ENCODE results near the gene SBK3.
"Not testable (repeated sequence)": the region's sequence is repeated elsewhere in the genome, so short reads cannot be mapped to it uniquely, and the experiment has no call there.

SBK3 gene

DNA sequence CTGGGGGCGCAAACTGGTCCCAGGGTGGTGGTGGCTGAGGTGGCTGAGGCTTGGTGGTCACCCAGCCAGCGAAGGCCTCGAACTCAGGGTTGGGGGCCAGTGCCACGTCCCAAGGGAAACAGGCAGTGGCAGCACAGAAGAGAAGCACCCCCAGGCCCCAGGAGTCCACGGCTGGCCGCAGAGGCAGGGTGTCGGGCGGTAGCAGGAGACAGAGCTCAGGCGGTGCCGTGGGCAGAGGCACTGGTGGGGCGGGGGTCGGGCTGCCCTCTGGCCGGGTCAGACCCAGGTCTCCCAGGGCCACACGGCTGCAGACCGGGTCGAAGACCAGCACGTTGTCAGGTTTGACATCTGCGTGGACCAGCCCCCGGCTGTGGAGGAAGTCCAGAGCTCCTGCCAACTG is 4.3 kb downstream of the SBK3 start:
- H3K27ac ChIP-seq (ENCODE audit: insufficient read depth, low read depth, low read length, poor library complexity, severe bottlenecking): no peak overlapping the region
- no peaks in the 10 kb centered on the region for H3K27me3 ChIP-seq (ENCODE audit: control insufficient read depth, insufficient read depth, low read length, poor library complexity, severe bottlenecking)
- no peaks in the 10 kb centered on the region for H3K9me3 ChIP-seq (ENCODE audit: control insufficient read depth, low read length)
- peaks cover 15% of the 10 kb centered on the region for H3K4me1 ChIP-seq (ENCODE audit: control insufficient read depth, insufficient read depth, low read length)
- 91 to 92% methylated on average over 19 of the region's 19 CpGs for WGBS, 2 experiments
- no peaks in the 10 kb centered on the region for H3K36me3 ChIP-seq (ENCODE audit: control insufficient read depth, insufficient read depth, low read length)
- no peak overlapping the region for H3K4me3 ChIP-seq (ENCODE audit: insufficient read depth, low read depth, low read length)

GRCh38 chr19:55540619-55541018 is 4.7 kb downstream of the SBK3 start:
- Histone ChIP-seq H3K36me3 (ENCODE audit: control insufficient read depth, insufficient read depth, low read length) (no peaks in the 10 kb centered on the region), H3K9me3 (ENCODE audit: control insufficient read depth, low read length) (no peaks in the 10 kb centered on the region), H3K27ac (ENCODE audit: insufficient read depth, low read depth, low read length, poor library complexity, severe bottlenecking) (no peak overlapping the region), H3K4me3 (ENCODE audit: insufficient read depth, low read depth, low read length) (no peak overlapping the region), H3K27me3 (ENCODE audit: control insufficient read depth, insufficient read depth, low read length, poor library complexity, severe bottlenecking) (no peaks in the 10 kb centered on the region), H3K4me1 (ENCODE audit: control insufficient read depth, insufficient read depth, low read length) (peaks cover 14% of the 10 kb centered on the region)
- WGBS, 2 experiments: 75 to 78% methylated on average over 10 of the region's 10 CpGs

DNA sequence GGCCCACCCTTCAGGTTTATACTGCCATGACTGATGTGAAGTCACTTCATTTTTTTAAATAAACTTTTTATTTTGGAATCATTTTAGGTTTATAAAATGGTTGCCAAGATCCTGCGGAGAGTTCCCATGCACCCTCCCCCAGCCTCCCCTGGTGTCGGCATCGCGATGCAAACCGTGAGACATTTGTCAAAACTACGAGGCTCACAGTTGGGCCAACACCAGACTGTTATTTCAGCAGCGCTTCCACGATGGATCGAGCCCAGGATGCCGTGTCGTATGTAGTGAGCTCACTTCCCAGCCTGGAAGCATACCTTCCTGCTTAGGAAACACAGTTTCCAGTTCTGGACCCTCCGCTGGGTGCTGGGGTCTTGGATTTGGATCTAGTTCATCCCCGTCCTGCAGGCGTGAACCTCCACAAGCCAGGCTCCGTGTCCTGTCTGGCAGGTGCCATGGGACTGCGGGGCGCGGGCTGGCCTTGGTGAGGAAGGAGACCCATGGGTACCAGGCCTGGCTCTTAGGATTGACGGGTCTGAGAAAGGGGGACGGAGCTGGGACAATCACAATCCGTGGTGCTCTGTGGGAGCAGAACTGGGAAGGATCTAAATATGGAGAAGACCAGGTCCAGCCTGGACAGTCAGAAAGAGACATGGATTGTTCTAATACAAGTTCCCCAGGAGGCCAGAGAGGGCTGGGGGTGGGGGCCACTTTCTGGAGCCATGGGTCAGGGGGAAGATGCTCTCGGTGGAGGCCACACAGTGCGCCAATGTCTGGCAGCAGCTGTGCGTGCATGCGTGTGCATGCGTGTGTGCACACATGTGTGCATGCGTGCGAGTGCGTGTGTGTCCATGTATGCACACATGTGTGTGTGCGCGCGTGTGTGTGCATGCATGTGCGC is 6.0 kb downstream of the SBK3 start:
- Histone ChIP-seq H3K4me1 (ENCODE audit: control insufficient read depth, insufficient read depth, low read length) (peaks cover 7% of the 10 kb centered on the region), H3K9me3 (ENCODE audit: control insufficient read depth, low read length) (no peaks in the 10 kb centered on the region), H3K27ac (ENCODE audit: insufficient read depth, low read depth, low read length, poor library complexity, severe bottlenecking) (no peak overlapping the region), H3K36me3 (ENCODE audit: control insufficient read depth, insufficient read depth, low read length) (no peaks in the 10 kb centered on the region), H3K4me3 (ENCODE audit: insufficient read depth, low read depth, low read length) (no peak overlapping the region), H3K27me3 (ENCODE audit: control insufficient read depth, insufficient read depth, low read length, poor library complexity, severe bottlenecking) (no peaks in the 10 kb centered on the region)
- 93 to 94% methylated on average over 33 of the region's 33 CpGs for WGBS, 2 experiments

GRCh38 chr19:55538132-55538531 is 7.2 kb downstream of the SBK3 start:
- Histone ChIP-seq H3K4me1 (ENCODE audit: control insufficient read depth, insufficient read depth, low read length) (peaks cover 7% of the 10 kb centered on the region), H3K27ac (ENCODE audit: insufficient read depth, low read depth, low read length, poor library complexity, severe bottlenecking) (no peak overlapping the region), H3K4me3 (ENCODE audit: insufficient read depth, low read depth, low read length) (no peak overlapping the region), H3K9me3 (ENCODE audit: control insufficient read depth, low read length) (no peaks in the 10 kb centered on the region), H3K27me3 (ENCODE audit: control insufficient read depth, insufficient read depth, low read length, poor library complexity, severe bottlenecking) (no peaks in the 10 kb centered on the region), H3K36me3 (ENCODE audit: control insufficient read depth, insufficient read depth, low read length) (no peaks in the 10 kb centered on the region)
- 78 to 80% methylated on average over 5 of the region's 5 CpGs for WGBS, 2 experiments

- Histone ChIP-seq H3K4me3 (ENCODE audit: insufficient read depth, low read depth, low read length) (no peak overlapping the region), H3K9me3 (ENCODE audit: control insufficient read depth, low read length) (no peaks in the 10 kb centered on the region), H3K27me3 (ENCODE audit: control insufficient read depth, insufficient read depth, low read length, poor library complexity, severe bottlenecking) (no peaks in the 10 kb centered on the region), H3K36me3 (ENCODE audit: control insufficient read depth, insufficient read depth, low read length) (no peaks in the 10 kb centered on the region), H3K4me1 (ENCODE audit: control insufficient read depth, insufficient read depth, low read length) (peaks cover 7% of the 10 kb centered on the region), H3K27ac (ENCODE audit: insufficient read depth, low read depth, low read length, poor library complexity, severe bottlenecking) (no peak overlapping the region)
- 43 to 47% methylated on average over 5 of the region's 5 CpGs for WGBS, 2 experiments
These were observed 7.6 kb downstream of the SBK3 start for GRCh38 chr19:55537741-55538111.

- Histone ChIP-seq H3K36me3 (ENCODE audit: control insufficient read depth, insufficient read depth, low read length) (no peaks in the 10 kb centered on the region), H3K27ac (ENCODE audit: insufficient read depth, low read depth, low read length, poor library complexity, severe bottlenecking) (no peak within 1 kb of the TSS), H3K4me3 (ENCODE audit: insufficient read depth, low read depth, low read length) (peak within 1 kb of the TSS; percentile 24), H3K4me1 (ENCODE audit: control insufficient read depth, insufficient read depth, low read length) (peaks cover 7% of the 10 kb centered on the region), H3K9me3 (ENCODE audit: control insufficient read depth, low read length) (no peaks in the 10 kb centered on the region), H3K27me3 (ENCODE audit: control insufficient read depth, insufficient read depth, low read length, poor library complexity, severe bottlenecking) (no peaks in the 10 kb centered on the region)
- WGBS, 2 experiments: 27 to 28% methylated on average over 14 of the region's 14 CpGs
These were observed 8.2 kb downstream of the SBK3 start, which contains the start of gene SBK2 for GRCh38 chr19:55536951-55537740. TSS of gene SBK2 (minus strand) at chr19:55537133. CDS start at chr19:55536294, 839 bp downstream.

- Histone ChIP-seq H3K4me3 (ENCODE audit: insufficient read depth, low read depth, low read length) (no peak overlapping the region), H3K27me3 (ENCODE audit: control insufficient read depth, insufficient read depth, low read length, poor library complexity, severe bottlenecking) (no peaks in the 10 kb centered on the region), H3K36me3 (ENCODE audit: control insufficient read depth, insufficient read depth, low read length) (no peaks in the 10 kb centered on the region), H3K4me1 (ENCODE audit: control insufficient read depth, insufficient read depth, low read length) (peaks cover 7% of the 10 kb centered on the region), H3K9me3 (ENCODE audit: control insufficient read depth, low read length) (no peaks in the 10 kb centered on the region), H3K27ac (ENCODE audit: insufficient read depth, low read depth, low read length, poor library complexity, severe bottlenecking) (no peak overlapping the region)
- WGBS, 2 experiments: 94% methylated on average over 11 of the region's 11 CpGs
These were observed 9.0 kb downstream of the SBK3 start for GRCh38 chr19:55536366-55536765.

GRCh38 chr19:55535965-55536350 is 9.4 kb downstream of the SBK3 start:
- no peaks in the 10 kb centered on the region for H3K9me3 ChIP-seq (ENCODE audit: control insufficient read depth, low read length)
- H3K4me1 ChIP-seq (ENCODE audit: control insufficient read depth, insufficient read depth, low read length): peaks cover 7% of the 10 kb centered on the region
- no peak overlapping the region for H3K27ac ChIP-seq (ENCODE audit: insufficient read depth, low read depth, low read length, poor library complexity, severe bottlenecking)
- no peaks in the 10 kb centered on the region for H3K36me3 ChIP-seq (ENCODE audit: control insufficient read depth, insufficient read depth, low read length)
- H3K27me3 ChIP-seq (ENCODE audit: control insufficient read depth, insufficient read depth, low read length, poor library complexity, severe bottlenecking): no peaks in the 10 kb centered on the region
- H3K4me3 ChIP-seq (ENCODE audit: insufficient read depth, low read depth, low read length): no peak overlapping the region
- 93 to 94% methylated on average over 22 of the region's 22 CpGs for WGBS, 2 experiments

GRCh38 chr19:55535173-55535964 is 10.0 kb downstream of the SBK3 start:
- Histone ChIP-seq H3K27ac (ENCODE audit: insufficient read depth, low read depth, low read length, poor library complexity, severe bottlenecking) (no peak overlapping the region), H3K27me3 (ENCODE audit: control insufficient read depth, insufficient read depth, low read length, poor library complexity, severe bottlenecking) (no peaks in the 10 kb centered on the region), H3K4me3 (ENCODE audit: insufficient read depth, low read depth, low read length) (no peak overlapping the region), H3K9me3 (ENCODE audit: control insufficient read depth, low read length) (no peaks in the 10 kb centered on the region), H3K36me3 (ENCODE audit: control insufficient read depth, insufficient read depth, low read length) (no peaks in the 10 kb centered on the region), H3K4me1 (ENCODE audit: control insufficient read depth, insufficient read depth, low read length) (peaks cover 7% of the 10 kb centered on the region)
- WGBS, 2 experiments: 90 to 91% methylated on average over 12 of the region's 12 CpGs

- H3K4me1 ChIP-seq (ENCODE audit: control insufficient read depth, insufficient read depth, low read length); H3K36me3 ChIP-seq (ENCODE audit: control insufficient read depth, insufficient read depth, low read length); H3K9me3 ChIP-seq (ENCODE audit: control insufficient read depth, low read length); H3K4me3 ChIP-seq (ENCODE audit: insufficient read depth, low read depth, low read length); H3K27ac ChIP-seq (ENCODE audit: insufficient read depth, low read depth, low read length, poor library complexity, severe bottlenecking); H3K27me3 ChIP-seq (ENCODE audit: control insufficient read depth, insufficient read depth, low read length, poor library complexity, severe bottlenecking): not testable (repeated sequence)
- 93 to 96% methylated on average over 7 of the region's 7 CpGs for WGBS, 2 experiments
These were observed 11.1 kb downstream of the SBK3 start for GRCh38 chr19:55534280-55534679.

Measured in ectodermal cell (in vitro differentiated cells).